ENCODE data around the gene SNX11.

DNA sequence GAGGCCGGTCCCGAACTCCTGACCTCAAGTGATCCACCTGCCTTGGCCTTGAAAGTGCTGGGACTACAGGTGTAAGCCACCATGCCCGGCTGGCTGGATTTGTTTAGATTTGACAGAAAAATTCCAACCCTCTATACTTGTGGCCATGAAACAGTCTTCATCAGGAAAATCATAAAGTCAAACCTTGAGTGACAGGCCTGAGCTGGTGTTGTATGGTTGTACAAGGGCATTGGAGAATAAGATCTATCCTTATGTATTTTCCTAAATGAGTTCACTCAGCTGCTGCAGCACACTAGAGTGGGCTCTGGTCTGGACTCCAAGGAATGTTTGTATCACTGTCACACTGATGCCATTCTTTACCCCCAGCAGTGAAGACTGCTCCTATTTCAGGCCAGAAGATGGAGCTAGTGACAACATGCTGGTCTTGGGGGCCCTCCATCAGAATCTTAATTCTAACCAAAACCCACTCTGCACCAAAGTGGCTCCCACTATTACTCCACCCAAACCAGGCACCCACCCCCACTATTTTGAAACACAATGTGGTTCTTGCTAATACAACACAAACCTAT, 27.4 kb downstream of the SNX11 start:
- TF ChIP-seq POLR2A (IDR thresholded peaks at IDR 0.05; ENCODE audit: low read depth, low read length): no peak
- no peak for TF ChIP-seq TAF1 (IDR thresholded peaks at IDR 0.05; ENCODE audit: borderline replicate concordance, low read depth, low read length)
